ENCODE results near the gene PHPT1.
"Not testable (repeated sequence)": the region's sequence is repeated elsewhere in the genome, so short reads cannot be mapped to it uniquely, and the experiment has no call there.

PHPT1 gene

GRCh38 chr9:136858844-136859757, 9.9 kb downstream of the PHPT1 start:
- DNase-seq (ENCODE audit: low read depth in 2 of 2), result no peak

- no peak for DNase-seq (ENCODE audit: low read depth in 2 of 2)
Observed at GRCh38 chr9:136860529-136860928, 11.3 kb downstream of the PHPT1 start.

DNA sequence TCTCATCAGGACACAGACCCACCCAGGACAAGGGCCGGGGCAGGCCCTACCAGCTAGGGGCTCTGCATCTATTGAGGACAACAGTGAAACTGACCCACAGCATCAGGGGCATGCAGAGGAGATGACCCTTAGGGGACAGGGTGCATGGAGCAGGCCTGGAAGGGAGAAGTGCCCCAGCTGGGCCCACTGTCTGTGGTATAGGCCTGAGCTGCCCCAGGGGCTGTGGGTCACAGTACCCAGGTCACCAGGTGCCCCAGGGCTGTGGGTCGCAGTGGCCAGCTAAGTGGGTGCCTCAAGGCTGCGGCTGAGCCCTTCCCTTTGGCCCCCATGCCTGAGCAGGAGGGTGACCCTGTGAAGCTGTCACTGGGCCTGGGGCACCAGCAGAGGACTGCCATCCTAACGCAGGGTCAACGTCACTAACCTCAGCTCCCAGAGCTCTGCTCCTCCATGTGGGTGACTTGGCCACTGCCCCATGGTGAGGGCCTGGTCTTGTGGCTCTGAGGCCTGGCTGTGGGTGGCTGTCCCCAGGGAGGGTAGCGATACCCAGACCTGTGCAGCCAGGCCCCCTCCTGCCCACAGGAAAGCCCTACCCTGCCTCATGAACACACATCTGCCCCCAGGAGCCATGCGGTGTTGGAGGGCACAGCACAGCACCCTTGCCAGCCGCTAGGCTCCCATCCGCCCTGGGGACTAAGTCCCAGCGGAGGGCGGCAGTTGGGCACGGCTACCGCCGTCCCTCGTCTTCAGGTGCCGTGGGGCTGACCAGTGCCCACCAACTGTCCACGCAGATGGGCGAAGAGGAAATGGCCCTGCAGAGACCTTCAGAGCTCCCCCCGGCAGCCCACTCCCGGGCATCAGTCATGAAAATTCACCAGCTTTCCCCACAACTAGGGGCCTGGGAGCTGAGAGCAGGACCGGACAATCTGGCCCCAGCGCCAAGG, 12.0 kb downstream of the PHPT1 start:
- no peak for DNase-seq (ENCODE audit: low read depth in 2 of 2)

DNA sequence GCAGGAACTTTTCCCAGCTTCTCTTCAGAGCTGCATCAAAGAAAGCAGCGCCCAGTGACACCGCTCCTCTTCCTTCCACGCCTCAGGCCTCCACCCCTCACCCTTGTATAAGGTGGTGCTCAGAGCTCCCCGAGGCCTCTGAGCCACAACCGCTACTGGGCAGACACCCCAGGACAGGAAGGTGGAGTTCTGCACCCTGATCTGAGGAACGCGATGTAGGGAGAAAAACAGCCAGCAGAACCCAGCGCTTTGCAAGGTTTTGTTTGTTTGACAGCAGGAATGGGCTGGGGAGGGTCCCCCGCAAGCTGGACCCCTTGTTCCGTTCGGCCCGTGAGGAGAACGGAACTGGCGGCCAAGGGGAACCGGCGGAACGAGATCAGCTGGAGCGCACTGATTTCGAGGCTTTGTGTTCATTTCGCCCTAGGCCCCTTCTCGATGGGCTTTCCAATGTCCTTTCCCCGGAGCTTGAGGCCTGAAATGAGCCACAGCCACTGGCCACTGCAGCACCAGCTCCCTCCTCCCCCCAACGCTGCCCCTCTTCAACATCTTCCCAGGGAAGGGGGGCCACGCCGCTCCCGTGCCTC, 12.8 kb downstream of the PHPT1 start:
- no peak for DNase-seq (ENCODE audit: low read depth in 2 of 2)

GRCh38 chr9:136862849-136863622, 13.8 kb downstream of the PHPT1 start:
- no peak for DNase-seq (ENCODE audit: low read depth in 2 of 2)

DNA sequence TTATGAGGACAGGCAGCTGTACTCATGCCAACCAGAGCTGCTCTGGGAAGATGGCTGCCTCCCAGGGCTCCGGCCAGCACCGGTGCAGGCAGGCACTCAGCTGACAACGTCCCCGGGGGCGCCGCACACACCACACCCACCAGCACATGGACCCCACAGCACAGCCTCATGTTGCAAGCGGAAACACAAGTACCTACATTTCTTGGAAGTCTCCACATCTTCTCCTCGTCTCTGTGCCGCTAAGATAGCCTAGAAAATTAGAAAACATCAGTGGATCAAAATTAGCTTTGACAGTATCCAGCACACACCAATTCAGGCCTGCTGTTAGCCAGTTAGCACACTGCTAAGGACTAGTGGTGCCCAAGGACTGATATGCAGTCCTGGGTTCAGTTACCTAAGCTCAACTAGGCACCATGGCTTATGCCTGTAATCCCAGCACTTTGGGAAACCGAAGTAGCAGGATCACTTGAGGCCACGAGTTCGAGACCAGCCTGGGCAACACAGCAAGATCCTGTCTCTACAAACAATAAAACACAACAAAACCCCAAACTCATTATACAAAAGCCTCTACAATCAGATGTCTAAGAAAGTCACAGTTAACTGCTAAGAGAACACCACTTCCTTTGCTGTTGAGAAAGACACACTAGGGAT, 14.5 kb downstream of the PHPT1 start:
- DNase-seq (ENCODE audit: low read depth in 2 of 2), result no peak

DNA sequence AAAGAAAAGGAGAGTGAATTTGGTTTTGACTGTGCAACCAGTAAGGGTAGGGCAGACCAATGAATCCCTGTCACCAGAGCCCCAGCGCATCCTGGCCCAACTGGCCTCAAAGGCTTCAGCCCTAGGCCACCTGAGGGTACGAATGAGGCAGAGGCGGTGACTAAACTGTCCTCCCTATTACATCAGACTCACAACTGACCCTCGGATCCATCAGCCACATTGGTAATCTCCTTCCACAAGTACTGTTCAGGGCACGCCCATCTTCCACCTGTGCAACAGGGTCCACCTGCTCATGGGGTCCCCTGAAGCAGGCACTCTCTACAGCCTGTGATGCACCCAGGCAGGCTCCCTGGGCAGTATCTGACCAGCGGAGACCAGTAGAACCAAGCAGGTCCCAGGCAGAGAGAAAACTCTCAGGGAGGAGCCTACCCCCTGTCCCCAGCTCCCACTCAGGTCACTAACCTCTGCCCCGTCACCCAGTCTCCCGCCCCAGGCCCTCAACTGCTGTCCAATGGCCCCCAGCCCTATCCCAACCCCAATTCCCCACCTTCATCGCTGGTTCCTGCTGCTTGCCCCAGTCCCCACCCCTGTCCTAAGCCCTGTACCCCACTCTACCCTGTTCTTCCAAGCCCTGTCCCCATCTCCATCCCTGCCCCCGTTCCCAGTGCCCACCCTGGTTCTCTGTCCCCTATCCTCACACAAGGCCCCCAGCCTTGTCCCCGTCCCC, 16.0 kb downstream of the PHPT1 start:
- no peak for DNase-seq (ENCODE audit: low read depth in 2 of 2)

GRCh38 chr9:136865768-136866103, 16.5 kb downstream of the PHPT1 start:
- DNase-seq (ENCODE audit: low read depth in 2 of 2), result no peak

DNA sequence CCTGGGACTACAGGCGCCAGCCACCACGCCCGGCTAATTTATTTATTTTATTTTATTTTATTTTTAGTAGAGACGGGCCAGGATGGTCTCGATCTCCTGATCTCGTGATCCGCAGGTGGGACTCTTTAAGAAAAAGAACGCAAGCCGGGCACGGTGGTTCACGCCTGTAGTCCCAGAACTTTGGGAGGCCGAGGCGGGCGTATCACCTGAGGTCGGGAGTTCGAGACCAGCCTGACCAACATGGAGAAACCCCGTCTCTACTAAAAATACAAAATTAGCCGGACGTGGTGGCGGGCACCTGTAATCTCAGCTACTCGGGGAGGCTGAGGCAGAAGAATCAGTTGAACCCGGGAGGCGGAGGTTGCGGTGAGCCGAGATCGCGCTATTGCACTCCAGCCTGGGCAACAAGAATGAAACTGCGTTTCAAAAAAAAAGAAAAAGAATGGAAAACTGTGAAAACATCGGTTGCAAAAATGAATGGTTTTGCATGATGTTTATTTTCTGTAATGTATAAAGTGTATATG, 17.8 kb downstream of the PHPT1 start:
- DNase-seq (ENCODE audit: low read depth in 2 of 2), result not testable (repeated sequence)

DNA sequence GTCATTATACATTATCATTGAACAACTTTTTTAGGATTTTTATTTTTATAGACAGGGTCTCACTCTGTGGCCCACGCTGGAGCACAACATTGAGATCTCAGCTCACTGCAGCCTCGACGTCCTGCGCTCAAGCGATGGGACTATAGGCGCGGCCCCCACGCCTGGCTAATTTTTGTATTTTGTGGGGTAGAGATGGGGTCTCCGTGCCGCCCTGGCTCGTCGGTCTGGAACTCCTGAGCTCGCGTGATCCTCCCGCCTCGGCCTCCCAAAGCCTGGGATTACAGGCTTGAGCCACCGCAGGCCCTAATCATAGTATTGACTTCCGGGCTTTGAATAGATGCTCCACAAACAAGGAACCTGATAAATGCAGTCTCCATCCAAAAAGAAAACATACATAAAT, 18.3 kb downstream of the PHPT1 start:
- no peak for DNase-seq (ENCODE audit: low read depth in 2 of 2)

GRCh38 chr9:136867917-136868316, 18.7 kb downstream of the PHPT1 start:
- no peak for DNase-seq (ENCODE audit: low read depth in 2 of 2)

DNA sequence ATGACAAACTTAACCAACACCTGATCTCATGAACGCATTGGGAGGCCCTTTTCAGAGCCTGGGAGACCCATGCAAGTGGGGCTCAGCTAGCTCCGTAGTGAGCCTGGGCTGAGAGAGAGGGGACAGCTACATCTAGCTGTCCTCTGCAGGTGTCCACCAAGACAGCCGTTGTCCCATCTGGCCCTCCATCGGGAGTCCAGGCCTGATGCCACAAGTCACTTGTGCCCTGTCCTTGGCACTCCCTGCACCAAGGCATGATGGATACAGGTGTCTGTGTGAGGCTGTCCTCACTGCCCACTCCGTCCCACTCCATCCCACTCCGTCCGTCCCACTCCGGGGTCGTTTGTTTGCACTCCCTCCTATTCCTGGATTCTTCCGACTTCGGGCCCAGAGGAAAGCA, 19.4 kb downstream of the PHPT1 start:
- DNase-seq (ENCODE audit: low read depth in 2 of 2), result no peak

DNA sequence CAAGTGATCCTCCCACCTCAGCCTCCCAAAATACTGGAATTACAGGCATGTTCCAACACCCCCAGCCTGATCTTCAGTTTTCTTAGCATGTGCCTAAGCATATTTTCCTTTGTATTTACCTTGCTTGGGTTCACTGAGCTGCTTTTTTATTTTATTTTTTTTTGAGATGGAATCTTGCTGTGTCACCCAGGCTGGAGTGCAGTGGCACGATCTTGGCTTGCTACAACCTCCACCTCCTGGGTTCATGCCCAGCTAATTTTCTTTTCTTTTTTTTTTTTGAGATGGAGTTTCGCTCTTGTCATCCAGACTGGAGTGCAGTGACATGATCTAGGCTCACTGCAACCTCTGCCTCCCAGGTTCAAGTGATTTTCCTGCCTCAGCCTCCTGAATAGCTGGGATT, 20.4 kb downstream of the PHPT1 start:
- DNase-seq (ENCODE audit: low read depth in 2 of 2), result not testable (repeated sequence)

- no peak for DNase-seq (ENCODE audit: low read depth in 2 of 2)
Observed at GRCh38 chr9:136875155-136875554, 25.9 kb downstream of the PHPT1 start.

DNA sequence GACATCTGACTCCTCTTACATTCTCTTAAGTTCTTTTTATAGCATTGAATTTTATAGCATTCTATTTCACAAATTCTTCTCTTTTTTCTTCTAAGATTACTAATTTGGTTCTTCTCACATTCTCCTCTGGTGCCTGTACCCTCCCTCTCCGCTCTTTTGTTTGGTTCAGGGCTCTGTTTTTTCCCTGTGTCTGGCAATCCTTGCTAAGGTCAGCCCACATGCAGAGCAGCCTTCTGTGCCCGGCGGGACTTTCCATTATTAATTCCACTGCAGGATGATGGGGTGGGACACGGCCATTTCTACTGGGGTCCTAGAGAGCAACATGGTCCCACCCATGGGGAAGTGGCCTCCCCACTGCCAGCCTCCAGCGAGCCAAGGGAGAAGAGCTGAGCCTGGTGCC, 27.3 kb downstream of the PHPT1 start:
- no peak for DNase-seq (ENCODE audit: low read depth in 2 of 2)

DNA sequence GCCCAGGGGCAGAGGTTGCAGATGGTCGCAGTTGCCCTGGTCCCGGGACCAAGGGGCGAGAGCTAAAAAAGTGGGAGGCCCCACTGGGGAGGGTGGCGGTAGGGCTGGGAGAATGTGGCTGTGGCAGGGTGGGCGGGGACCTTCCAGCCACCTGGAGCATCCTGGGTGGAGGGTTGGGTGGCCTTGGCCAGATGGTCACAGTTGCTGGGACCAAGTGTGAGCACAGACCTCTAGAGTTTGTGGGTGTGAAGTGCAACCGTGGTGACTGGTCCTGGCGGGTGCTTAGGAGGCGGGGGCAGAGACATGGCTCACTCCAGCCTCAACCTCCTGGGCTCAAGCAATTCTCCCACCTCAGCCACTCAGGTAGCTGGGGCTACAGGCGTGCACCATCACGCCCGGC, 31.4 kb downstream of the PHPT1 start:
- DNase-seq (ENCODE audit: low read depth in 2 of 2), result no peak

GRCh38 chr9:136881691-136882108, 32.5 kb downstream of the PHPT1 start:
- DNase-seq (ENCODE audit: low read depth in 2 of 2), result peak; percentile 63 to 69

DNA sequence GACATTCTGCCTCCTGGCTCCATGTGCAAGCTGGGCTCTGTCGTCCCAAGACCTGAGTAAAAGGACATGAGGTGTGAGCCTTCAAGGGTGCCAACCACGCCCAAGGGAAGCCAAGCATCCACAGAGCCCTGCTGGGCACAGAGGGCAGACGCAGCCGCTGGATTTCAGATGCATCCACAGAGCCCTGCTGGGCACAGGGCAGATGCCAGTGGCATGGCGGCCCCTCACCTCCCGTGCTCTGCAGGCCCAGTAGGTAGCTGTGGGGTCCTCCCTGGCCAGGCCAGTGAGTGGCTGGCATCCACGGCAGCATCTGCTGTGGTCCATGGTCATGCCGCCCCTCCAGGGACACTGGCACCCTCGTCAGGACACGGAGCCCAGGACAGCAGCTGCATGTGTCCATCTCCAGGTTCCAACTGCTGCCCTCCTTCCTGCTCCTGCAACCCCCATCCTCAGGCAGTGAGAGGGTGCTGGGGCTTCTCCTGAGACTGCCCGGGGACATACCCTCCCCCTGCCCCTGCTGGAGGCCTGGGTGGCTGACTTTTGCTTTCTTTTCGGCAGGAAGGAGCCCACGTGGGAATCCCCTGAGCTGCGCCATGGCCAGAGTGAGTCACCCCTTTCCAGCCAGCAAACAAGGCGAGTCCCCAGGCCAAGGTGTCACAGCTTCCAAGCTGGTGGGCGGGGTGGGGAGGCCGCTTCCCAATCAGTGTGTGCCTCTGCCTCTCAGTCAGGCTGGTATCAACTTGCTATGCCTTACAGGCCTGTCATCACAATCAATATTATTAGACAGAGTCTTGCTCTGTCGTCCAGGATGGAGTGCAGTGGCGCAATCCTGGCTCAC, 33.1 kb downstream of the PHPT1 start:
- peak; percentile 91 to 92 for DNase-seq (ENCODE audit: low read depth in 2 of 2)

GRCh38 chr9:136882947-136883283, 33.7 kb downstream of the PHPT1 start:
- DNase-seq (ENCODE audit: low read depth in 2 of 2), result not testable (repeated sequence)
